Endothelial cell of umbilical vein (primary cell): ENCODE data around the gene KRTAP21-1.

Experiments
- EZH2 ChIP-seq: IDR thresholded peaks from 2 replicates; pipeline ENCODE4 v1.6.1; 2012; ENCODE audit warnings: borderline replicate concordance, low read depth, mild to moderate bottlenecking, moderate library complexity, low read length, inconsistent platforms; ENCODE audit not compliant: severe bottlenecking
- MYC ChIP-seq: IDR thresholded peaks from one replicate; pipeline ENCODE4 v1.6.1; 2011; ENCODE audit warnings: mild to moderate bottlenecking, low read depth, low read length
- POLR2A ChIP-seq: IDR thresholded peaks from 2 replicates; pipeline ENCODE4 v1.6.1; 2012; ENCODE audit warnings: low read depth, mild to moderate bottlenecking, control low read depth, low read length
- POLR2AphosphoS5 ChIP-seq: IDR thresholded peaks from 2 replicates; pipeline ENCODE4 v1.6.1; 2012; ENCODE audit warnings: low read depth, mild to moderate bottlenecking, control low read depth, low read length, moderate library complexity; ENCODE audit not compliant: insufficient read depth
- TF ChIP-seq, protein P1 (sequence below), 2 donors: IDR thresholded peaks; 1 replicate in 1 of 2; 2 replicates in 1 of 2; pipeline ENCODE4 v1.5.1; 2011; ENCODE audit warnings: low read length in 2 of 2, mild to moderate bottlenecking in 2 of 2, moderate library complexity in 2 of 2, control low read depth in 1 of 2, inconsistent platforms in 1 of 2, low read depth in 1 of 2; ENCODE audit not compliant: insufficient read depth in 1 of 2; ENCODE audit errors: extremely low read depth in 1 of 2

DNA sequence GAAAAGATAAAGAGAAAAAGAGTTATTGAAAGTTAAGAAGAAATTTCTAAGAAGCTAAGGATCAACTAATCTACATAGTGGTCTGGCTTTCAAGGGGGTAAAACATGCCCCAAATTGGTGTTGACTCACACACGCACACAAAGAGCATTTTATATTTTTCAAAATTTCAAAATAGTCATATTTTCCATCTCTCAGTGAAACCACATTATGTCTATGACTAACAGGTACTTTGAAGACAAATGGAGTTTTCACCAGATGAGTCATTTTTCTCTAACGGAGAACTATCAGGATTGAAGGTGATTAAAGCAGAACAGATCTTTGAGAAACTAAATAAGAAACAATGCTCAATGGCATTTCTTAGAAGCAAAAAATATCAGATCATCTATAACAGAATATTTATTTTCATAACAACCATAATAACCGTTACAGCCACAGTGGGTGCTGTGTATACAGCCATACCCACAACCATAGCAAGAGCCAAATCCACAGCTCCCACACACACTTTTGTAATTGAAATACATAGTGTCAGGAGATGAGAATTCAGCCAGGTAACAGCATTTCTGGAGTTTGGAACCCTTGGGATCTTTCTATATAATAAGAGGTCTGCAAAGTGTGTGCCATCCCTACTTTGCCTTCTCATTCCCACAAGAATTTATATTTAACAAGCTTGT, 36.9 kb downstream of the KRTAP21-1 start, which contains the start of gene KRTAP21-3:
- TF ChIP-seq, protein P1, sequence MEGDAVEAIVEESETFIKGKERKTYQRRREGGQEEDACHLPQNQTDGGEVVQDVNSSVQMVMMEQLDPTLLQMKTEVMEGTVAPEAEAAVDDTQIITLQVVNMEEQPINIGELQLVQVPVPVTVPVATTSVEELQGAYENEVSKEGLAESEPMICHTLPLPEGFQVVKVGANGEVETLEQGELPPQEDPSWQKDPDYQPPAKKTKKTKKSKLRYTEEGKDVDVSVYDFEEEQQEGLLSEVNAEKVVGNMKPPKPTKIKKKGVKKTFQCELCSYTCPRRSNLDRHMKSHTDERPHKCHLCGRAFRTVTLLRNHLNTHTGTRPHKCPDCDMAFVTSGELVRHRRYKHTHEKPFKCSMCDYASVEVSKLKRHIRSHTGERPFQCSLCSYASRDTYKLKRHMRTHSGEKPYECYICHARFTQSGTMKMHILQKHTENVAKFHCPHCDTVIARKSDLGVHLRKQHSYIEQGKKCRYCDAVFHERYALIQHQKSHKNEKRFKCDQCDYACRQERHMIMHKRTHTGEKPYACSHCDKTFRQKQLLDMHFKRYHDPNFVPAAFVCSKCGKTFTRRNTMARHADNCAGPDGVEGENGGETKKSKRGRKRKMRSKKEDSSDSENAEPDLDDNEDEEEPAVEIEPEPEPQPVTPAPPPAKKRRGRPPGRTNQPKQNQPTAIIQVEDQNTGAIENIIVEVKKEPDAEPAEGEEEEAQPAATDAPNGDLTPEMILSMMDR (IDR thresholded peaks at IDR 0.05; ENCODE audit: extremely low read depth in 1 of 2, insufficient read depth in 1 of 2, low read depth in 1 of 2, low read length in 2 of 2), result no peak
- TF ChIP-seq POLR2AphosphoS5, result no peak
- TF ChIP-seq POLR2A, result no peak
- TF ChIP-seq MYC, result no peak
- no peak for TF ChIP-seq EZH2
